Fibroblast of mammary gland (primary cell): ENCODE measurements around the gene DCHS1.

Experiments
- DNase-seq: peaks from one replicate; pipeline ENCODE4 v3.0.0-alpha.2; 2010; ENCODE audit warnings: low read depth
- H3K4me3 ChIP-seq: 2 replicates; pipeline ENCODE4 v1.5.1; 2011; ENCODE audit warnings: low read depth, mild to moderate bottlenecking, low read length, moderate library complexity; ENCODE audit not compliant: control insufficient read depth
- TF ChIP-seq, protein P1 (sequence below): conservative IDR thresholded peaks from 2 replicates; pipeline ENCODE4 v1.5.1; 2011; ENCODE audit warnings: low read depth, low read length, inconsistent platforms; ENCODE audit not compliant: control insufficient read depth, insufficient read depth

DCHS1 gene

DNA sequence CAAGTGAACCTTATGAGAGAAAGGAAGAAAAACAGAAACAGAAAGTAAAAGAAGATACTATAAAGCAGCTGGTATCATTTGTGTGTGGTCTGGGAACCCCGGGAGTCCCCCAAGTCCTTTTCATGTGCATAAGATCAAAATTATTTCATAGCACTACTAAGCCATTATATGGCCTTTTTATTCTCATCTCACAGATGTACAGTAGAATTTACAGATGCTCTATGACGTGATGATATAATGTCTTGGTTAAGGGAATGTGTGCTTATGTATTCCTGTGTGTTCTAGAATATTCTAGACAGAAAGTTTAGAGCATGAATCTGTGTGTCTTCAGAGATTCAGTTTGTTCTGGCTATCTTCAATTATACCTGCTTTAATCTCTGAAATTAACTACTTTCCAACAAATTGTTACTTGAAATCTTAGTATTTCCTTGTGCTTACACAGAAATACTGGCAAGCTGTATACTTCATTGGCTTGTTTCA, 27.8 kb downstream of the DCHS1 start:
- DNase-seq: no peak
- no peak overlapping the region for H3K4me3 ChIP-seq

DNA sequence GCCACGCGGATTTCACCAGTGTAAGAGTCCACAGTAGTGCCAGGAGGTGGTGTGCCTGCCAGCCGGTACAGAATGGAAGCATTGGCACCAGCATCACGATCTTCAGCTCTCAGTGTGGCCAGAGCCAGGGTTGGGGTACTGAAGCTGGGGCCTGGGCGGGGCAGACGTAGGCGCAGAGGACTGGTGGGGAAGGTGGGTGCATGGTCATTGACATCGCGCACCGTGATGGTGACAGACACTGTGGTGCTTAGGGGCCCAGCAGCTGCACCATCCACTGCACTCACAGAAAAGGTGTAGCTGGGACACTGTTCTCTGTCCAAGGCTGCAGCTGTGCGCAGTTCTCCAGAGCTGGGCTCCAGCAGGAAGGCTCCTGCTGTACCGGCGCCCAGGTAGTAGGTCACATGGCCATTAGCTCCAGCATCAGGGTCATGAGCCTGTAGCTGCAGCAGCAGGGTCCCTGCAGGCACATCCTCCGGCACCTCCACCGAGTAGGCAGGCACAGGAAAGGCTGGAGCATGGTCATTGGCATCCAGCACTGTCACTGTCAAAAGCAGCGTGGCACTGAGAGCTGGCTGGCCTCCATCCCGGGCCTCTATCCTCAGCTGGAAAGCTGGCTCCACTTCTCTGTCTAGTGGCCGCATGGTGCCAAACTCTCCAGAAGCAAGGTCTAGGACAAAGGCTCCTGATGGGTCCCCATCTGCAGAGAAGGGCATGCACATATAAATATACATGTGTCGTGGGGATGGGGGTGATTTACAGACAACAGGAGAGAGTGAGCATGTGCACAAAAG, 28.4 kb downstream of the DCHS1 start:
- TF ChIP-seq, protein P1, sequence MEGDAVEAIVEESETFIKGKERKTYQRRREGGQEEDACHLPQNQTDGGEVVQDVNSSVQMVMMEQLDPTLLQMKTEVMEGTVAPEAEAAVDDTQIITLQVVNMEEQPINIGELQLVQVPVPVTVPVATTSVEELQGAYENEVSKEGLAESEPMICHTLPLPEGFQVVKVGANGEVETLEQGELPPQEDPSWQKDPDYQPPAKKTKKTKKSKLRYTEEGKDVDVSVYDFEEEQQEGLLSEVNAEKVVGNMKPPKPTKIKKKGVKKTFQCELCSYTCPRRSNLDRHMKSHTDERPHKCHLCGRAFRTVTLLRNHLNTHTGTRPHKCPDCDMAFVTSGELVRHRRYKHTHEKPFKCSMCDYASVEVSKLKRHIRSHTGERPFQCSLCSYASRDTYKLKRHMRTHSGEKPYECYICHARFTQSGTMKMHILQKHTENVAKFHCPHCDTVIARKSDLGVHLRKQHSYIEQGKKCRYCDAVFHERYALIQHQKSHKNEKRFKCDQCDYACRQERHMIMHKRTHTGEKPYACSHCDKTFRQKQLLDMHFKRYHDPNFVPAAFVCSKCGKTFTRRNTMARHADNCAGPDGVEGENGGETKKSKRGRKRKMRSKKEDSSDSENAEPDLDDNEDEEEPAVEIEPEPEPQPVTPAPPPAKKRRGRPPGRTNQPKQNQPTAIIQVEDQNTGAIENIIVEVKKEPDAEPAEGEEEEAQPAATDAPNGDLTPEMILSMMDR: no peak
- no peak for DNase-seq

More for the DNA sequence above, 27.8 kb downstream of the DCHS1 start:
- TF ChIP-seq, protein P1: no peak

DNA sequence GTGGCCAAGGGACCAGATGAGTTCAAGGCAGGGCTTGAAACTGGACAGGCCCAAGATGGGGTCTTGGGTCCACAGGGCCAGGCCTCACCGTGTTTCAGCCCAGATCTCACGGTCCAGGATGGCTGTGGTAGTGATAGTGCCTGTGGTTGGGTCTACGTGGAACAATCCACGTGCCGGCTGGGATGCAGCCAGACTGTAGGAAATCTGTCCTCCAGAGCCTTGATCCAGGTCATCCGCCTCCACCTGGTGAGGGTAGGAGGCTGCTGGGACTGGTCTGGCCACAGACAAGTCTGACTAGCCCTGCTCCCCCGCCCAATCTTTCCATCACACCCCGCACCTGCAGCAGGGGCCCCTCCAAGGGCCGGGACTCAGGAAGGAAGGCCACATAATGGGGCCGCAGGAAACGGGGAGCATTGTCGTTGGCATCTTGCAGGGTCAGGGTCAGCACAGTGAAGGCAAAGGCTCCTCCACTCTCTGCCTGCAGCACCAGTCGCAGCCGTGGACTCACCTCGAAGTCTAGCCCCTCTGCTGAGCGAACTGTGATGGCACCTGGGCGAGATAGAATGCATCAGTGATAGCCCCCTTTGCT, 29.7 kb downstream of the DCHS1 start:
- no peak for DNase-seq
- no peak overlapping the region for H3K4me3 ChIP-seq
- TF ChIP-seq, protein P1: no peak

More for the DNA sequence above, 28.4 kb downstream of the DCHS1 start:
- no peak overlapping the region for H3K4me3 ChIP-seq

DNA sequence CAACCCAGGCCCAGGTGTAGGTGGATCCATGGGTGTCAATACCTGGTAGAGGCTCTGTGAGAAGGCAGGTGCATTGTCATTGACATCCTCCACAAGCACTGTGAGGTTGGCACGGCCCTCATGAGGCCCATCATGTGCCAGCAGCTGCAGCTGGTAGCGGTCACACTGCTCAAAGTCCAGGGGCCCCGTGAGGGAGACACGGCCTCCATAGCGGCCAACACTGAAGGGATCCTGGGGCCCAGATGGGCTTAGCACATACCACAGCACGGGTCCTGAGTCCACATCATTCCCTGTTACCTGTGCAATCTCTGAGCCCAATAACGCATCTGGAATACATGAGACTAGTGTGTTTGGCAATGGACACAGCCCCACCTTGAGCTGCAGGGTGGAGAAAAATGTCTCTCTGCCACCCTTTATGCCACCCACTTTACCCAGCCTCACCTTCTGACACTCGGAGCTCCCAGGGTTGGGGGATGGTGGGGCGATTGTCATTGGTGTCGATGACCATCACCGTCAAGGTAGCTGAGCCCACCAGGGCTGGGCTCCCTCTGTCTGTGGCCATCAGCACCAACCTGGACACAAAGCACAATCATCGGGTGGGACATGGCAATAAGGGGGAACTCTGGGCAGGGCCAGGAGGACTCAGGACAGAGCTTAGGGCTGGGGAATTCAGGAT, 30.3 kb downstream of the DCHS1 start:
- no peak overlapping the region for H3K4me3 ChIP-seq
- TF ChIP-seq, protein P1: no peak
- no peak for DNase-seq

DNA sequence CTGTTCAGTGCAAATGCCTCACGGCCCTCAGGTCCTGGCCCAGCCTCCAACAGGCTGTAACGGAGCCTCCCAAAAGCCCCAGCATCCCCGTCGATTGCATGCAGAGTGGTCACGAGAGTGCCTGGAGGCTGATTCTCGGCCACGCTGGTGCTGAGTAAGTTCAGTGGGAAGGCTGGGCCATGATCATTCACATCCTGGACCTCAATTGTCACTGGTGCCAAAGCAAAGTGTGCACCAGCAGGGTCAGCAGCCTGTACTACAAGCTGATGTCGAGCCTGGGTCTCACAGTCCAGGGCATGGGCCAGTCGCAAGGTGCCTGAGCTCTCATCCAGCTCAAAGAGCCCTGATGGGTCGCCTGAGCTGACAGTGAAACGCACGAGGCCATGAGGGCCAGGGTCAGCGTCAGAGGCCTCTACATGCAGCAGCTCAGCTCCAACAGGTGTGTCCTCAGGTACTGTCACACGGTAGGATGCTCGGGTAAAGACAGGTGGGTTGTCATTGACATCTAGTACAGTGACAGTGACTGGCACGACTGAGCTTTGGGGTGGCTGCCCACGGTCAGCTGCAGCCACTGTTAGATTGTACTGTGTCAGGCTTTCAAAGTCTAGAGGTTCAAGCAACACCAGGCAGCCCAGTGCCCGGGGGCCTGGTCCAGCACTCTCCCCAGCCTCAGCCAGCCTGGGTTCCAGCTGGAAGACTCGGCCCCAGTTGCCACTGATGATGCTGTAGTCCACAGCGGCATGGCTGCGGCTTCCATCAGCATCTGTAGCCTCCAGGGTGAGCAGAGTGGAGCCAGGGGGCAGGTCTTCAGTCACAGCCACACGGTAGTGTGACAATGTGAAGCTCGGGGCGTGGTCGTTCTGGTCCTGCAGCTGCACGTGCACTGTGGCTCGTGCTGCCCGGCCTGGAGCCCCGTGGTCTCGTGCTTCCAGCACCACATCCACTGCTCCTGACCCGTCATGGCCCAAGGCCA, 31.9 kb downstream of the DCHS1 start:
- no peak overlapping the region for H3K4me3 ChIP-seq
- TF ChIP-seq, protein P1: no peak
- no peak for DNase-seq
